GM23338 (cell line): ENCODE measurements around the gene OGFRL1.

Experiments used
- CREB1 ChIP-seq: fragments of 250-450 bp; sonication (Bioruptor Pico); IDR thresholded peaks from 2 replicates; pipeline ENCODE4 v1.5.0; 2020; ENCODE audit warnings: low read depth, mild to moderate bottlenecking, moderate library complexity
- CTCF ChIP-seq, 2 experiments: fragments of 200-600 bp in 1 of 2; sonication (generic) in 1 of 2; conservative IDR thresholded peaks; 2 replicates each; pipeline versions ENCODE4 v1.5.1 to v1.6.1; 2016 to 2017; ENCODE audit warnings: antibody characterized with exemption in 2 of 2, low read depth in 2 of 2, mild to moderate bottlenecking in 2 of 2, moderate library complexity in 1 of 2
- ETS1 ChIP-seq: IDR thresholded peaks from 2 replicates; pipeline ENCODE4 v1.6.1; 2016; ENCODE audit warnings: antibody characterized with exemption
- EZH2 ChIP-seq: fragments of 200-600 bp; sonication (generic); IDR thresholded peaks from one replicate; pipeline ENCODE4 v1.8.0; 2017; ENCODE audit warnings: antibody characterized with exemption, mild to moderate bottlenecking, low read depth; ENCODE audit not compliant: unreplicated experiment
- EZH2phosphoT487 ChIP-seq: fragments of 200-600 bp; sonication (generic); IDR thresholded peaks from one replicate; pipeline ENCODE4 v1.8.1; 2018; ENCODE audit warnings: antibody characterized with exemption; ENCODE audit not compliant: unreplicated experiment
- JUNB ChIP-seq: IDR thresholded peaks from one replicate; pipeline ENCODE4 v1.6.1; 2016; ENCODE audit warnings: antibody characterized with exemption; ENCODE audit not compliant: unreplicated experiment
- NANOG ChIP-seq: IDR thresholded peaks from 2 replicates; pipeline ENCODE4 v1.6.1; 2016; ENCODE audit warnings: antibody characterized with exemption, borderline replicate concordance
- POLR2AphosphoS5 ChIP-seq: IDR thresholded peaks from 2 replicates; pipeline ENCODE4 v1.6.1; 2016; ENCODE audit warnings: antibody characterized with exemption, low read depth
- REST ChIP-seq: IDR thresholded peaks from one replicate; pipeline ENCODE4 v1.6.1; 2018; ENCODE audit warnings: antibody characterized with exemption; ENCODE audit not compliant: unreplicated experiment
- STAT1 ChIP-seq: IDR thresholded peaks from one replicate; pipeline ENCODE4 v1.6.1; 2016; ENCODE audit warnings: antibody characterized with exemption; ENCODE audit not compliant: unreplicated experiment
- ZNF114 ChIP-seq: fragments of 250-450 bp; sonication (Bioruptor Pico); IDR thresholded peaks from 2 replicates; pipeline ENCODE4 v1.5.0; 2020; ENCODE audit warnings: mild to moderate bottlenecking, moderate library complexity
- ZNF331 ChIP-seq: fragments of 250-450 bp; sonication (Bioruptor Pico); IDR thresholded peaks from 2 replicates; pipeline ENCODE4 v1.5.0; 2020; ENCODE audit warnings: low read depth, mild to moderate bottlenecking, moderate library complexity
- ZNF462 ChIP-seq: fragments of 250-450 bp; sonication (Bioruptor Pico); IDR thresholded peaks from 2 replicates; pipeline ENCODE4 v1.5.0; 2020; ENCODE audit warnings: mild to moderate bottlenecking, moderate library complexity

GRCh38 chr6:71258078-71258866 lies 30.3 kb upstream of the OGFRL1 start:
- TF ChIP-seq EZH2 (no peak), CTCF (conservative IDR thresholded peaks at IDR 0.05; ENCODE audit: low read depth in 2 of 2) (no peak), POLR2AphosphoS5 (no peak), EZH2phosphoT487 (no peak), JUNB (no peak), ZNF331 (CRISPR knock-in tag) (no peak), CREB1 (no peak), REST (no peak), ETS1 (no peak), ZNF462 (CRISPR knock-in tag) (no peak), ZNF114 (CRISPR knock-in tag) (no peak), STAT1 (no peak), NANOG (no peak)
